HCT116 (cell line): ENCODE data around the gene CIDEA. TPM values are rescaled to one million over a fixed set of nuclear protein-coding genes. Genes with fewer than 3 reads are reported as not detected.

ENCODE experiments used
- ATAC-seq: fragments of 200-7000 bp; cut with Tn5 transposase; 2 replicates; pipeline ENCODE4 v1.9.1; 2020; ENCODE audit warnings: mild to moderate bottlenecking, moderate library complexity
- BruUV-seq: library from RNA; stranded (reverse); fragments of 400-500 nt; replicated peaks from 2 replicates; lab custom pipeline; 2021; lab: Mats Ljungman, UMichigan
- CTCF ChIA-PET: fragments of 300-600 bp; sonication (Branson Sonifier 250); formaldehyde crosslinking; loops from one replicate; lab custom pipeline; 2021; ENCODE audit warnings: antibody characterized with exemption; lab: Charles Lee
- POLR2A ChIA-PET: fragments of 300-600, 350-600 bp; sonication (Branson Sonifier 250); formaldehyde crosslinking; loops from one replicate; lab custom pipeline; 2021; ENCODE audit warnings: antibody characterized with exemption; lab: Charles Lee
- RAD21 ChIA-PET, 2 experiments: fragments of 300-600 bp; sonication (Branson Sonifier 250); formaldehyde crosslinking; loops; one replicate each; lab custom pipeline; 2023; ENCODE audit warnings: low total read pairs in 2 of 2; ENCODE audit not compliant: uncharacterized antibody in 2 of 2, unreplicated experiment in 2 of 2, low non-redundant PET in 1 of 2; lab: Charles Lee
- DNase-seq: peaks from one replicate; pipeline ENCODE4 v3.0.0-alpha.2; 2010; ENCODE audit warnings: low read depth, low spot score
- H2AFZ ChIP-seq: fragments of 200-600 bp; shearing (Covaris generic), sonication (generic); 2 replicates; pipeline ENCODE4 v1.6.1; 2017; ENCODE audit warnings: low read depth, mixed run types, mixed read lengths, antibody characterized with exemption, low read length; ENCODE audit not compliant: poor library complexity, severe bottlenecking
- H3K27ac ChIP-seq: 2 replicates; pipeline ENCODE4 v1.5.1; 2012; ENCODE audit warnings: low read depth, low read length
- H3K27me3 ChIP-seq: fragments of 200-600 bp; sonication (generic); 2 replicates; pipeline ENCODE4 v1.6.1; 2016; ENCODE audit warnings: mixed run types, low read length, mixed read lengths; ENCODE audit not compliant: insufficient read depth
- H3K36me3 ChIP-seq, 2 experiments: fragments of 200-500 bp in 1 of 2; fragments of 200-600 bp in 1 of 2; sonication (Bioruptor generic) in 1 of 2; sonication (generic) in 1 of 2; 2 replicates each; pipeline versions ENCODE4 v1.5.1 to v1.6.1; 2014 to 2016; ENCODE audit warnings: low read length in 2 of 2, inconsistent platforms in 1 of 2, mixed read lengths in 1 of 2, mixed run types in 1 of 2; ENCODE audit not compliant: insufficient read depth in 2 of 2, control insufficient read depth in 1 of 2
- H3K4me1 ChIP-seq, 2 experiments: fragments of 200-600 bp in 1 of 2; sonication (generic) in 1 of 2; 2 replicates each; pipeline versions ENCODE4 v1.5.1 to v1.6.1; 2012 to 2017; ENCODE audit warnings: low read length in 2 of 2, inconsistent platforms in 1 of 2, mild to moderate bottlenecking in 1 of 2, mixed read lengths in 1 of 2, mixed run types in 1 of 2, moderate library complexity in 1 of 2; ENCODE audit not compliant: insufficient read depth in 2 of 2, control insufficient read depth in 1 of 2
- H3K4me2 ChIP-seq: fragments of 200-600 bp; sonication (generic); 2 replicates; pipeline ENCODE4 v1.6.1; 2017; ENCODE audit warnings: mixed run types, low read length, mixed read lengths
- H3K4me3 ChIP-seq, 2 experiments: fragments of 200-600 bp in 1 of 2; sonication (generic) in 1 of 2; replicated peaks in 1 of 2; 2 replicates each; pipeline ENCODE4 v1.5.1; 2011 to 2016; ENCODE audit warnings: low read length in 2 of 2, control low read depth in 1 of 2, low read depth in 1 of 2, mild to moderate bottlenecking in 1 of 2, mixed read lengths in 1 of 2, mixed run types in 1 of 2
- H3K79me2 ChIP-seq: fragments of 200-600 bp; sonication (generic); 2 replicates; pipeline ENCODE4 v1.6.1; 2017; ENCODE audit warnings: mild to moderate bottlenecking, mixed run types, low read length, moderate library complexity, mixed read lengths; ENCODE audit not compliant: insufficient read depth
- H3K9ac ChIP-seq: fragments of 200-600 bp; sonication (generic); 2 replicates; pipeline ENCODE4 v1.6.1; 2016; ENCODE audit warnings: low read length, mixed read lengths
- H3K9me2 ChIP-seq: fragments of 200-600 bp; sonication (generic), shearing (Covaris generic); 2 replicates; pipeline ENCODE4 v1.6.1; 2017; ENCODE audit warnings: mixed run types, mild to moderate bottlenecking, moderate library complexity; ENCODE audit not compliant: insufficient read depth
- H3K9me3 ChIP-seq, 2 experiments: fragments of 200-500 bp in 1 of 2; fragments of 200-600 bp in 1 of 2; sonication (Bioruptor generic) in 1 of 2; sonication (generic) in 1 of 2; 2 replicates each; pipeline ENCODE4 v1.6.1; 2014 to 2017; ENCODE audit warnings: low read length in 2 of 2, mixed read lengths in 2 of 2, inconsistent platforms in 1 of 2, low read depth in 1 of 2, mild to moderate bottlenecking in 1 of 2, mixed run types in 1 of 2, moderate library complexity in 1 of 2; ENCODE audit not compliant: control insufficient read depth in 1 of 2, insufficient read depth in 1 of 2
- H4K20me1 ChIP-seq: fragments of 200-600 bp; sonication (generic), shearing (Covaris generic); 2 replicates; pipeline ENCODE4 v1.6.1; 2017; ENCODE audit warnings: mixed run types, mild to moderate bottlenecking, moderate library complexity; ENCODE audit not compliant: insufficient read depth
- CBX3 ChIP-seq: IDR thresholded peaks from 2 replicates; pipeline ENCODE4 v1.6.1; 2012; ENCODE audit warnings: low read depth
- EGR1 ChIP-seq: IDR thresholded peaks from 2 replicates; pipeline ENCODE4 v1.6.1; 2012; ENCODE audit warnings: low read depth
- ELF1 ChIP-seq: IDR thresholded peaks from 2 replicates; pipeline ENCODE4 v1.6.1; 2012; ENCODE audit warnings: low read depth, borderline replicate concordance
- FOSL1 ChIP-seq: IDR thresholded peaks from 2 replicates; pipeline ENCODE4 v1.6.1; 2012; ENCODE audit warnings: low read depth
- JUND ChIP-seq: IDR thresholded peaks from 2 replicates; pipeline ENCODE4 v1.6.1; 2012
- POLR2AphosphoS5 ChIP-seq: IDR thresholded peaks from 2 replicates; pipeline ENCODE4 v1.6.1; 2011; ENCODE audit warnings: mild to moderate bottlenecking, low read depth, low read length, moderate library complexity
- SIN3A ChIP-seq: IDR thresholded peaks from 2 replicates; pipeline ENCODE4 v1.6.1; 2012; ENCODE audit warnings: low read depth
- SP1 ChIP-seq: IDR thresholded peaks from 2 replicates; pipeline ENCODE4 v1.6.1; 2012; ENCODE audit warnings: low read depth
- ZBTB33 ChIP-seq: IDR thresholded peaks from 2 replicates; pipeline ENCODE4 v1.6.1; 2011; ENCODE audit warnings: mild to moderate bottlenecking, low read length, moderate library complexity; ENCODE audit not compliant: insufficient replicate concordance; ENCODE audit errors: extremely low read depth
- intact Hi-C: fragments of 100-400 bp; cut with micrococcal nuclease; formaldehyde crosslinking; loops from 2 replicates; pipeline ENCODE4 v1.10.0; 2022
- total RNA-seq: library from RNA; stranded (reverse); gene quantifications from one replicate; pipeline ENCODE4 v1.2.1, GENCODE V29; 2021; ENCODE audit not compliant: unreplicated experiment

The CIDEA gene
- total RNA-seq, 1 experiment from 2014 or later: not detected

- peak overlapping the region; percentile 52 for H2AFZ ChIP-seq
- H3K9ac ChIP-seq: peak overlapping the region; percentile 61
- RAD21 ChIA-PET: no interaction called here
- intact Hi-C loops: loop anchor here (5.0 kb wide), 1 partner anchor 89 kb away; the partner anchor contains the start of gene AFG3L2
- TF ChIP-seq FOSL1 (no peak), EGR1 (peak; percentile 95), ELF1 (no peak), JUND (no peak), SIN3A (0 out of 2 replicates have a peak, but pooled peaks have one; percentile 26), SP1 (peak; percentile 45; the same call in 1 of the 2 replicates), POLR2AphosphoS5 (peak; percentile 54)
- TF ChIP-seq, all 23 proteins: peak for 4
- no peaks in the 10 kb centered on the region for H3K36me3 ChIP-seq
- no peaks in the 10 kb centered on the region for H3K9me3 ChIP-seq
- H4K20me1 ChIP-seq: no peaks in the 10 kb centered on the region
- peak overlapping the region; percentile 99 for H3K4me2 ChIP-seq
- peak overlapping the region; percentile 44 for H3K27ac ChIP-seq
- BruUV-seq: no TSS peak
- no peaks in the 10 kb centered on the region for H3K79me2 ChIP-seq
- H3K27me3 ChIP-seq: no peaks in the 10 kb centered on the region
- peak overlapping the region; percentile 45 to 70 for H3K4me3 ChIP-seq
- H3K9me2 ChIP-seq: no peaks in the 10 kb centered on the region
- peaks cover 22 to 35% of the 10 kb centered on the region in 2 experiments for H3K4me1 ChIP-seq
- ATAC-seq: peak; percentile 76
- CTCF ChIA-PET: interaction anchor here (0.9 to 3.6 kb wide), 3 partner anchors 9 to 41 kb away, joined by 3 to 31 read pairs (median 10); no protein-coding TSS in a partner anchor
- POLR2A ChIA-PET: interaction anchor here (0.9 to 1.0 kb wide), 2 partner anchors 16 to 21 kb away, joined by 3 read pairs; no protein-coding TSS in a partner anchor
- DNase-seq: peak; percentile 54
Measured at GRCh38 chr18:12287684-12288402, 33.7 kb downstream of the CIDEA start.

- Histone ChIP-seq H2AFZ (peak overlapping the region; percentile 52), H3K9ac (peak overlapping the region; percentile 61), H3K27ac (no peak overlapping the region), H3K79me2 (no peaks in the 10 kb centered on the region), H3K4me2 (peak overlapping the region; percentile 99), H3K9me3 (no peaks in the 10 kb centered on the region), H3K36me3 (no peaks in the 10 kb centered on the region), H3K27me3 (no peaks in the 10 kb centered on the region), H3K4me1 (peaks cover 18 to 30% of the 10 kb centered on the region in 2 experiments), H4K20me1 (no peaks in the 10 kb centered on the region), H3K4me3 (peak overlapping the region; percentile 45 to 70), H3K9me2 (no peaks in the 10 kb centered on the region)
- ChIA-PET CTCF (interaction anchor here (2.4 to 3.6 kb wide), 2 partner anchors 16 to 40 kb away, joined by 10 to 31 read pairs; no protein-coding TSS in a partner anchor), RAD21 (no interaction called here), POLR2A (interaction anchor here (0.9 kb wide), 1 partner anchor 16 kb away, joined by 3 read pairs; no protein-coding TSS in a partner anchor)
- intact Hi-C loops: loop anchor here (5.0 kb wide), 1 partner anchor 89 kb away; the partner anchor contains the start of gene AFG3L2
- BruUV-seq: no TSS peak
- DNase-seq: no peak
- peak; percentile 7 for ATAC-seq
- no peak for TF ChIP-seq EGR1
- TF ChIP-seq ZBTB33: no peak
- no peak for TF ChIP-seq JUND
- TF ChIP-seq POLR2AphosphoS5: no peak
- TF ChIP-seq CBX3: no peak
Measured at GRCh38 chr18:12288403-12288755, 34.2 kb downstream of the CIDEA start.
